Urinary bladder (tissue), 4 donors: ENCODE data around the gene TMEM107. TPM values are rescaled to one million over a fixed set of nuclear protein-coding genes. Genes with fewer than 3 reads are reported as not detected.

ENCODE experiments used
- DNase-seq: peaks from one replicate; pipeline ENCODE4 v3.0.0-alpha.2; 2015; ENCODE audit errors: extremely low spot score
- H3K27ac ChIP-seq: one replicate; pipeline ENCODE4 v1.5.1; 2013; ENCODE audit warnings: low read depth, mild to moderate bottlenecking, moderate library complexity
- H3K36me3 ChIP-seq: one replicate; pipeline ENCODE4 v1.6.1; 2013; ENCODE audit warnings: mild to moderate bottlenecking, moderate library complexity; ENCODE audit not compliant: insufficient read depth
- H3K4me1 ChIP-seq: one replicate; pipeline ENCODE4 v1.6.1; 2013; ENCODE audit warnings: mild to moderate bottlenecking, moderate library complexity; ENCODE audit not compliant: insufficient read depth
- H3K4me3 ChIP-seq: one replicate; pipeline ENCODE4 v1.5.1; 2013; ENCODE audit warnings: low read depth, low read length
- WGBS: extraction: QIAGEN DNeasy Blood & Tissue Kit; methylation state at CpG from one replicate; pipeline ENCODE4 v1.1.7; 2013; 5-methylcytosine and 5-hydroxymethylcytosine counted together
- polyA plus RNA-seq: library from polyadenylated mRNA; stranded (reverse); fragments of 200-250 nt; gene quantifications from one replicate; pipeline ENCODE4 v1.2.3, GENCODE V29; 2013
- total RNA-seq: library from RNA; depleted of rRNA; stranded (reverse); fragments of >200 nt; gene quantifications from one replicate; pipeline ENCODE4 v1.2.3, GENCODE V29; 2014
- donor health status: healthy with polysubstance abuse.
- donor health status: healthy.

TMEM107 gene
- total and polyA plus RNA-seq, 2 donors, result 21.6 to 40.4 TPM

DNA sequence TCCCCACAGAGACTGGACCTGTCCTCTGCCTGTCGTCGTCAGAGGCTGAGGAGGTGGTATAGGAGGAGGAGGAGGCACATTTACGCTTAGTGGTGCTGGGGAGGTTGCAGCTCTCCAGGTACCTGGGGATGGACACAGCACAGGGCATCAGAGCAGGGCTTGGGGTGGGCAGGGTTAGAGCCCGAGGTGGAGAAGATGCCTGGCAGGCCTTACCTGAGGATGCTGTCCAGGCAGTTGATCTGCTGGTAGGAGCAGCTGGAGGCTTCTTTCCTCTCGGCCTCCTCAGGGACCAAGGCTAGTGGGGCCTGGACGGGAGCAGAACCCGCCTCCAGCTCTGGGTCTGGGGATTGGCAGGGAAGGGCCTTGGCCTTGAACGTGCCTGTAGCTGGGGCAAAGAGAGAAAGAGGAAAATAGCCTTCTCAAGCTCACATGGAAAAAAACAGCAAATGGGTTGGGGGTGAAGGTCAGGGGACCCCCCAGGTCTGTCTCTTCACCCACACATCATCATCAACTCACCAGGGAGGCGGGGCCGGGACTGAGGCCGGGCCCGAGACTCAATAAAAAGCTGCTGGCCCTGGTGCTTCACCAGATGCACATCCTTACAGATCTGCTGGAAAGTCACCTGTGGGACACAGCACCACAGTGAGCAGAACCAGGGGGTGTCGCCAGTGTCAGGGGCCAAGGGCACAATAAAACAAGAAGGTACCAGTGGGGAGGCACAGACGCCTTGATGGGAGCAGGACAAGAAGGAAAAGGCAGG is 29.6 kb downstream of the TMEM107 start:
- Histone ChIP-seq H3K4me3 (no peak overlapping the region), H3K36me3 (peaks cover 33% of the 10 kb centered on the region), H3K27ac (no peak overlapping the region), H3K4me1 (no peaks in the 10 kb centered on the region)
- DNase-seq, result no peak
- WGBS, result 91% methylated on average over 14 of the region's 14 CpGs

DNA sequence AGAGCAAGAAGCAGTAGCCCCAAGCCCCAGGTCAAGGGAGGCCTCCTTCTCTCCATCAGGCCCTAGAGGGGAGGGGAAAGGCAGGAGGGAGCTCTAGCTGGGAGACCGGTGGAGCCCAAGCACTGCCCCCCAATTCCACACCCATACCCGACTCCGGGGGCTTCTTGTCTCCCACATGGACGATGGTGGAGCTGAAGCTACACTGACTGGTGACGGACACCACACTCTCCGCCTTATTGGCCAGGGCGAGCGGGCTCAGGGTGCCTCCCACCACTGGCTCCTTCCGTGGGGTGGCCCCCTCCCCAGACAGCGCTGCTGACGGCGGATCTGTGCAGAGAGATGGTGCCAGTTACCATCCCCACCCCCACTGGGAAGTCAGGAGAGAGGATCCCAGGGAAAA is 30.4 kb downstream of the TMEM107 start:
- DNase-seq, result no peak

GRCh38 chr17:8144401-8145231 is 31.6 kb downstream of the TMEM107 start:
- H3K4me3 ChIP-seq, result no peak overlapping the region
- no peak overlapping the region for H3K27ac ChIP-seq
- no peak for DNase-seq
- 92% methylated on average over 15 of the region's 15 CpGs for WGBS
- H3K4me1 ChIP-seq, result no peaks in the 10 kb centered on the region
- peaks cover 34% of the 10 kb centered on the region for H3K36me3 ChIP-seq

More for the DNA sequence above, 30.4 kb downstream of the TMEM107 start:
- 92% methylated on average over 12 of the region's 12 CpGs for WGBS
- Histone ChIP-seq H3K36me3 (peaks cover 36% of the 10 kb centered on the region), H3K4me1 (no peaks in the 10 kb centered on the region), H3K27ac (no peak overlapping the region), H3K4me3 (no peak overlapping the region)

DNA sequence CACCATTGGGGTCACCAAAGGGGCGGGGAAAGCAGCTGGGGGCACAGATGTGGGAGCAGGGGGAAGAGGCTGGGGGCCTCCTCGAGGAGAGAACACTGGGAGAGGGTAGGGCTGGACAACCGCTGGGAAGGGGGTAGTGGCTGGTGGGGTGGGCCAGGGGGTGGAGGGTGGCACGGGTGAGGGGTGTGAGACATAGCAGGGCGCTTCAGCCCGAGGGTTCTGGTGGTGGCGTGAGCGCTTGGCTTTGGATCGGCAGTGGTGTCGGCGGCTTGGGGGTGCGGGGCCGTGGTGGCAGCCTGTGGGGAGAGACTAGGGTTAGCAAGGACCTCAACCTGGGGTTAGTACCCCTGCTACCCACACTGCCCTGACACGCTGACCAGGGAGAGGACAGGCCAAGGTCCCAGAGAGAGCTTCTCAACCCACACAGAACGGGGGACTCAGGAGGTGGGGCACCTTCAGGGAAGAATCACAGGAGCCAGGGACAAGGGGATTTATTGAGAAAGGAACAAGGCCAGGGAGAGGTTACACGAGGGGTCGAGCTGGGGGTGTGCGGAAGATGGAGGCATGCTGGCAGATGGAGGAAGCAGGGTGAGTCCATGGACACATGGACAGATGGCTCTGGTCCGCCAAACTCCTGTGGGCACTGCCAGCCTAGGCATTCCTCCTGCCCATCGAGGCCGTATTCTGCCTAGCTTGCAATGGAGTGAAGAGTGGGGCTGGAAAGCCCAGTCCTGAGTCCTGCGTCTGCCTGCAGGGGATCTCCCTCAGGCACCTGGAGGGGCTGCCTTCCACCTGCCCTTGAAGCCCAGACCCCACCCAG is 32.4 kb downstream of the TMEM107 start:
- Histone ChIP-seq H3K4me1 (no peaks in the 10 kb centered on the region), H3K36me3 (peaks cover 29% of the 10 kb centered on the region), H3K27ac (no peak overlapping the region), H3K4me3 (no peak overlapping the region)
- WGBS, result 92% methylated on average over 22 of the region's 22 CpGs
- DNase-seq, result no peak

DNA sequence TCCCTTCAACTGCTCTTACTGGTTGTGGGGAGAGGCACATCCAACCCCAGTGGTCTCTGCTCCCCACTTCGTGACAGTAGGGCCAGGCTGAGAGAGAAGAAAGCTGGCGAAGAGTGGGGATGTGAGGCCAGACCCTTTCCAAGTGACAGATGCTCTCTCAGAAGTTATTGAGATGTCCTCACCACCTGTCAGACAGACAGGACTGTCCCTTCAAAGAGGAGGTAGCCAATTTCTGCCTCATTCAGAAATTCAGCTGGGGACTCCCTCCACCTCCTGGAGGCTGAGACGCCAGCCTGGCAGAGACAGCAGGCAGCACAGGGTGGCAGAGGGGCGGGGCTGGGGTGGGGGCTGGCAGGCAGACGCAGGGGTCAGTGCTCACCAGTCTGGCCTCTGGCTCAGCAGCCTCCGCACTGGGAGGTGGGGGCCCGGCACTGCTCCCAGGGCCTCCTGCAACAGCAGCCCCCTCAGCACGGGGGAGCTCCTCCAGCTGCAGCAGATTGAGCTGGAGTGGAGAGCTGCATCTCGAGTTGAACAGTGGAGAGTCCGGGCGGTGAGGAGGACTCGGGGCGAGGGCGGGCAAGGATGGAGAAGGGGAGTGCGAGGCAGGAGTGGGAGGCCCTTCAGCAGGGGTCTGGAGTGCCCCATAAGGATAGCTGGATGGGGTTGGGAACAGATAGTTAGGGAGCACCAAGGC is 33.1 kb downstream of the TMEM107 start:
- Histone ChIP-seq H3K4me1 (no peaks in the 10 kb centered on the region), H3K27ac (no peak overlapping the region), H3K4me3 (no peak overlapping the region), H3K36me3 (peaks cover 24% of the 10 kb centered on the region)
- 81% methylated on average over 15 of the region's 15 CpGs for WGBS
- DNase-seq, result no peak

GRCh38 chr17:8142158-8142886 is 33.9 kb downstream of the TMEM107 start:
- Histone ChIP-seq H3K36me3 (peaks cover 18% of the 10 kb centered on the region), H3K4me3 (no peak overlapping the region), H3K27ac (no peak overlapping the region), H3K4me1 (no peaks in the 10 kb centered on the region)
- WGBS, result 86% methylated on average over 23 of the region's 23 CpGs
- no peak for DNase-seq

DNA sequence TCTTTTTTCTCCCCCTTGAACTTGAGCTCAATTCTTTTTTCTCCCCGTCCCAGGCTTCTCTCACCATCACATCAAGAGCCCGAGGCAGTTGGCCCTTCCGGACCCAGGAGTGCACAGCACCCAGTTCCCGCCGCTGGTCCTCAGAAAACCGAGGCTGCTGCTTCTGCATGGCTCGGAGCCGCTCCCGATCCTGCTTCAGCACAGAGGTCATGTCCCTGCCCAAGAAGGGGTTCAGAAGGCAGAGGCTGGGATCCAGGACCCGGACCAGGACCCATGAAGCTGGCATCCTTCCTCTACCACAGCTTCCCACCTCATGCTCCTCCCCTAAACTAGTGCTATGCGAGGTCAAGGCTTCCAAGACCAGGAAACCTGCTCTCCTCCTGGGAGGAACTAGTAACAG is 34.4 kb downstream of the TMEM107 start:
- H3K4me3 ChIP-seq, result no peak overlapping the region
- H3K27ac ChIP-seq, result no peak overlapping the region
- H3K4me1 ChIP-seq, result no peaks in the 10 kb centered on the region
- WGBS, result 92% methylated on average over 11 of the region's 11 CpGs
- no peak for DNase-seq
- H3K36me3 ChIP-seq, result peaks cover 18% of the 10 kb centered on the region

GRCh38 chr17:8141045-8141444 is 35.1 kb downstream of the TMEM107 start:
- Histone ChIP-seq H3K4me1 (no peaks in the 10 kb centered on the region), H3K36me3 (peaks cover 13% of the 10 kb centered on the region), H3K27ac (no peak overlapping the region), H3K4me3 (no peak overlapping the region)
- DNase-seq, result no peak
- WGBS, result 93% methylated on average over 7 of the region's 7 CpGs

DNA sequence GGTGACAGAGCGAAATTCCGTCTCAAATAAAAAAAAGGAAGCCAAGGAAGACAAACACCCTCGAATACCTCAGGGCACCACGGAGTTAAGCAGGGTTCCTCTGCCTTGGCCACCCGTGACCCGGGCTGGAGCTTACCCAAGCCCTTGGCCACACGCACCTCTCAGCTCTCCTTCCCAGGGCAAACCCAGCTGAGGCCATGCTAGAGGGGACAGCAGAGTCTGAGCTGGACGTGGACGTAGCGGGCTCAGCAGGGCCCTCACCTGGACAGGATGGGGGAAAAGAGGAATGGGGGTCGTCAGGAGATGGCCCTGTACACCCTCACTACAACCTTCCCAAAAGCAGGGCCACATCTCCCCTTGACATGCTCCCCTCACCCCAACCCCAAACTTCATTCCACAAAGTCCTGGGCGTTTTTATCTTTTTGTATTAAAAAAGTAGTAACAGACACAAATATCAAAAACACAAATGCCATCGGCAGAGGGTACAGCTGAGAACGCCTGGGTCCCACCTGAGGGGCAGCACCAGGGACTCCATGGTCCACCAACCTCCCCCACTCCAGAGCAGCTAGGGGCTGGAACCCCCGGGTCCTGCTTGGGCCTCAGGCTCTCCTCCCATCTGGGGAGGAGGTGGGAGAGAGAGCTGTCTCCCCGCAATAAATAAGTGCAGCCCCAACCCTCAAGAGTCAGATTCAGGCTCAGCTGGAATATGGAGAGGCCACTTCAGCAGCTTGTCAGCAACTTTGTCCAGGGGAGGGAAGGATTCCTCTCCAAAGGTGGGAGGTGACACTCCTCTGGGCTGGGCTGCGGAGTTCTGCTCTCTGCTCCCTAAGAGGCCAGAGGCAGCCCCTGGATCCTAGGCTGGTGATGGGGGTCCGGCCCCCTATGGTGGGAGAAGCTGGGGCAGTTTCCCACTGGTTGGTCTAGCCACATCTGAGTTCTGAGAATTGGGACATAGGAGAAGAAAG is 35.8 kb downstream of the TMEM107 start:
- 76% methylated on average over 18 of the region's 18 CpGs for WGBS
- no peaks in the 10 kb centered on the region for H3K4me1 ChIP-seq
- no peak overlapping the region for H3K4me3 ChIP-seq
- no peak overlapping the region for H3K27ac ChIP-seq
- H3K36me3 ChIP-seq, result peaks cover 9% of the 10 kb centered on the region
- DNase-seq, result no peak

GRCh38 chr17:8138672-8139371 is 37.4 kb downstream of the TMEM107 start:
- Histone ChIP-seq H3K36me3 (peaks cover 7% of the 10 kb centered on the region), H3K4me1 (no peaks in the 10 kb centered on the region), H3K27ac (peak overlapping the region; percentile 14), H3K4me3 (no peak overlapping the region)
- WGBS, result under 1% methylated on average over 46 of the region's 46 CpGs
- peak; percentile 99 for DNase-seq

DNA sequence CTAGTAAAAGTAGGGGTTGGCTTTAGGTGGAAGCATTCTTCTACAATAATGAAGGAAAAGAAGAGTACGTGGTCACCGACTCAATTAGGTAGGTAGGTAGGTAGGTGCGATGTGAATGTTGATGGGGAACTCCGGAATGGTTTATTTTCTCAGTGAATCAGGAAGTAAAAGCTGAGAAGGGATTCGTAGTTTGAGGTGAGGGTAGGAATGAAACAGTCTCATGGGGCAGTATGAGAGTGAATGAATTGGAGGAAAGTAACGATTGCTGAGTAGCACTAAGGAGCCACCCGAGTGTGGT is 37.9 kb downstream of the TMEM107 start:
- Histone ChIP-seq H3K4me1 (no peaks in the 10 kb centered on the region), H3K36me3 (peaks cover 3% of the 10 kb centered on the region), H3K27ac (no peak overlapping the region)

More for the DNA sequence above, 37.9 kb downstream of the TMEM107 start:
- no peak for DNase-seq
- no peak overlapping the region for H3K4me3 ChIP-seq
- WGBS, result 1% methylated on average over 7 of the region's 7 CpGs
